GM12864 (cell line): ENCODE measurements around the gene USP48.

ENCODE experiments used
- DNase-seq: peaks from one replicate; pipeline ENCODE4 v3.0.0-alpha.2; 2011; ENCODE audit warnings: low read depth
- H3K4me3 ChIP-seq: 2 replicates; pipeline ENCODE4 v1.5.1; 2011; ENCODE audit warnings: mild to moderate bottlenecking, low read depth, low read length, control low read depth
- CTCF ChIP-seq: IDR thresholded peaks from 2 replicates; pipeline ENCODE4 v1.5.1; 2011; ENCODE audit warnings: low read depth, mild to moderate bottlenecking, moderate library complexity, low read length, control low read depth, inconsistent platforms; ENCODE audit errors: missing control alignments

The USP48 gene

GRCh38 chr1:21821385-21822019 is 38.6 kb upstream of the USP48 start:
- no peak overlapping the region for H3K4me3 ChIP-seq
- TF ChIP-seq CTCF: no peak
- no peak for DNase-seq

- no peak for DNase-seq
- TF ChIP-seq CTCF: no peak
Observed at GRCh38 chr1:21820597-21821232, 37.8 kb upstream of the USP48 start.

GRCh38 chr1:21818656-21819055 is 35.7 kb upstream of the USP48 start:
- no peak for DNase-seq
- no peak for TF ChIP-seq CTCF
- H3K4me3 ChIP-seq: no peak overlapping the region

More at GRCh38 chr1:21820597-21821232, 37.8 kb upstream of the USP48 start:
- H3K4me3 ChIP-seq: no peak overlapping the region

GRCh38 chr1:21816602-21817302 is 33.8 kb upstream of the USP48 start:
- no peak for TF ChIP-seq CTCF
- DNase-seq: no peak
- H3K4me3 ChIP-seq: no peak overlapping the region

- no peak for DNase-seq
- TF ChIP-seq CTCF: no peak
- H3K4me3 ChIP-seq: no peak overlapping the region
Observed at GRCh38 chr1:21815724-21816321, 32.9 kb upstream of the USP48 start.

- DNase-seq: no peak
- no peak overlapping the region for H3K4me3 ChIP-seq
- TF ChIP-seq CTCF: no peak
Observed at GRCh38 chr1:21814981-21815582, 32.1 kb upstream of the USP48 start.
